ENCODE results near the gene COPS4.
"Not testable (repeated sequence)": the region's sequence is repeated elsewhere in the genome, so short reads cannot be mapped to it uniquely, and the experiment has no call there.

The COPS4 gene

DNA sequence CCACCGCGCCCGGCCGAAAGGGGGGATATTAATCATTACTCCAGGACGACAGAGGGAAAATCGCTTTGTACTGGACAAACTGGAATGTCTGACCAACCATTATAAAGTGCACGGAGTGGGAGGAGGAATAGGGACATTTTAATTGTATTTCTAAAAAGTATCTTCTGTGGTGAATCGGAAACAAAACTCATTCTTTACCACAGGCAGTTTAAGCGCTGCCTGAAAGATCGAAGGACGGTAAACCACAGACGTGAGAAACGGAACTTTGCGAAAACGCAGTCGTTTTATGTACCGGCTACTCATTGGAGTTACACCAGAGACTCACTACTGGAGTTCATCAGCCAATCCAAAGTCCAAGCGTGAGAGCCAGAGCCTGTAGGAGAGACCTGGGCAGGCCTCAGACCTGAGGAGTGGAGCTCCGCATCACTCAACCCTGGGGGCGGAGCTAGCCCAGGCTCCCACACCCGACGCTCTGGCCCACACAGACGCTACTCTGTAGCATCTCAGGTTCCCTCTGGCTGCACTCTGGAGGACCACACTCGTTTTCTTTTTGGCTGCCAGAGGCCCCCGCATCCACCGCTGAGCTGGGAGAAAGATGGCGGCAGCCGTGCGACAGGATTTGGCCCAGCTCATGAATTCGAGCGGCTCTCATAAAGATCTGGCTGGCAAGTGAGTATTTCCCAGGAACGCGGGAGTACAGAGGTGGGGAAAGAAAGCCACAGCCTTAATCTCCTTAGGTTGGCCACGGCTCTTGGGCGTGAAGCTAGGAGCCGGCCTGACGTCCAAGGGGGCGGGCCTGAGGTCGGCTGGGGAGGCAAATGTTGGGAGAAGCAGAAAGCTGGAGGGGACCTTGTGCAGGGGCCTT is at the start of gene COPS4:
Gene COPS4 (plus strand): TSS at position 554 of the 865 bp plus-strand sequence. CDS start 42 bp downstream, at position 596.
- peak; percentile 82 to 89 (median 89) for DNase-seq (ENCODE audit: low read depth in 3 of 3, low spot score in 1 of 3)

DNA sequence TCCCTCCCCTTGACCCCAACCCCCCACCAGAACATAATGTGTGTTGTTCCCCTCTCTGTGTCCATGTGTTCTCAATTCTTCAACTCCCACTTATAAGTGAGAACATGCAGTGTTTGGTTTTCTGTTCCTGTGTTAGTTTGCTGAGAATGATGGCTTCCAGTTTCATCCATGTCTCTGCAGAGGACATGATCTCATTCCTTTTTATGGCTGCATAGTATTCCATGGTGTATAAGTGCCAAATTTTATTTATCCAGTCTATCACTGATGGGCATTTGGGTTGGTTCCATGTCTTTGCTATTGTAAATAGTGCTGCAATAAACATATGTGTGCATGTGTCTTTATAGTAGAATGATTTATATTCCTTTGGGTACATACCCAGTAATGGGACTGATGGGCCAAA is 47.5 kb upstream of the COPS4 start:
- DNase-seq (ENCODE audit: low read depth in 3 of 3, low spot score in 1 of 3) = not testable (repeated sequence)

DNA sequence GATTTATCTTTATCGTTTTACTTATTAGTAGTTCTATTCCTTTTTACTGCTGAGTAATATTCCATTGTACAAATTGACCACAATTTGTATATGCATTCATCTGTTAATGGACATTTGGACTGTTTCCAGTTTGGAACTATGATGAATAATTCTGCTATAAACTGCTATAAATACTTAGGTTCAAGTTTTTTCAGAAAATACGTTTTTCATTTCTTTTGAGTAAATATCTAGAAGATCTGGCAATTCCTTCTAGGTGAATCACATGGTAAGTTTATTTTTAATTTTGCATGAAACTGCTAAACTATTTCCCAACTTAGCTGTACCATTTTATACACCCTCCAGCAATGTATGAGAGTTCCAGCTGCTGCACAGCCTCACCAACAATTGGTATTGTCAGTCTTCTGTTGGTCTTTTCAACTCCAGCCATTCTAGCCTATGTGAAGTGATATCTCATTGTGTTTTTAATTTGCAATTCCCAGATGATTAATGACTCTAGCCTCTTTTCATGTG is 46.6 kb upstream of the COPS4 start:
- DNase-seq (ENCODE audit: low read depth in 3 of 3, low spot score in 1 of 3) = no peak

DNA sequence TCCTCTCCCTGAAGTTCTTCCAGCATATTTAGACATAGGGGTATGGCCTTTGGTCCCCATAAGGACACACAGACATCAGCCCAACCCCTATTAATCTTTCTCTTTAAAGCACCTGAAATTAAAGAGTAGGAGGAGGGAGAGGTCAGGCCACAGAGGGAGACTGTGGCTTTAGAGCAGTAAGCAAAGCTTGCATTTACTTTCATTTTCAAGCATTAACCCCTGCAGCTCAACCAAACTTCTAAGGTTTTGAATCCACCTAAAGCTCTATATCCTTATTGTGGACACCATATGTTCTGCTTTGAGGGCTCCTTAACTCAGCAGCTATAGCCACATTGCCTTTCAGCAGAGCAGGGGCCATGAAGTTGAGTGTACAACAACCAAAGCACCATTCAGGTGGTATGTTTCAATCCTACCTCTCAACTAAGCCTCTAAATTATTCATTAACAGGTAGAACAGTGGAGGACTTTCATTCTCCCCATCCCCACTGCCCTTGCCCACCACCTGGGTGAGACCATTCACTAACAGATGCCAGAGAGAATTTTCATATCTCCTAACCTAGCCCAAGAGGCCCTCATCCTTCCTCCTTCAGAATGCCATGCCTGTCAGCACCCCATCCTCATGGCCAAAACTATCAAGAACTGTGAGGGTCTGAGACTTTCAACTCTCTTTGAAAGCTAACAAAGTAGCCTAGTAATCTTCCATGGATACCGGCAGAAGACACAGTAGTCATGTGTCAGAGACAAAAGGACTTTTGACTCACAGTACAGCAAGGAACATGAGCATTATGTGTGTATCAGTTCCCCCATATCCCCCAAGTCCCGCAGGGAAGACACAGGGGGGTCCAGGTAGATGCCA is 45.2 kb upstream of the COPS4 start:
- DNase-seq (ENCODE audit: low read depth in 3 of 3, low spot score in 1 of 3) = no peak

DNA sequence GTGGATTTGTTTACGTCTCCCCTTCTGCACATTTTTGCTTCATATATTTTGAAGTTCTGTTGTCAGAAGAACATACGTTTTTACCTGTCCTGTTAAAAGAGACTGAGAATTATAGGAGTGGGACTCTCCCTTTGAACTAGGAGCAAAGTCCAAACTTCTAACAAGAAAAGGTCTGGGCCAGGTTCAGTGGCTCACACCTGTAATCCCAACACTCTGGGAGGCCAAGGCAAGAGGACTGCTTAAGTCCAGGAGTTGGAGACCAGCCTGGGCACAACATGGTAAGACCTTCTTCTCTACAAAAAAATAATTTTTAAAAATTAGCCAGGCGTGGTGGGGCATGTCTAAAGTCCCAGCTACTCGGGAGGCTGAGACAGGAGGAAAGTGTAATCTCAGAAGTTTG is 40.1 kb upstream of the COPS4 start:
- DNase-seq (ENCODE audit: low read depth in 3 of 3, low spot score in 1 of 3) = no peak

DNA sequence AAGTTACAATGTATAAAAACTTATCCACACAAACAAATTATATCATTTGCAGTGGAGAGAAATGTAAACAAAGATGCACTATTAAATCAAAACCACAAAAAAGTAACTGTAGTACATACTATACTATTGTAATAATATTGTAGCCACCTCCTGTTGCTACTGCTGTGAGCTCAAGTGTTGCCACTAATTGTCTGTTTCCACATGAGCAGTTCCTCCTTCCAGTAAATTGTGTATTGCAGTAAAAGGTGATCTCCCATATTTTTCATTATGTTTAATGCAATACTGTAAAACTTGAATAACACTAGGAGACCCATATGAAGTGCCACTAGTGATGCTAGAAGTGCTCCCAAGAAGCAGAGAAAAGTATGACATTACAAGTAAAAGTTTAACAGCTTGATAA is 36.1 kb upstream of the COPS4 start:
- DNase-seq (ENCODE audit: low read depth in 3 of 3, low spot score in 1 of 3) = no peak

DNA sequence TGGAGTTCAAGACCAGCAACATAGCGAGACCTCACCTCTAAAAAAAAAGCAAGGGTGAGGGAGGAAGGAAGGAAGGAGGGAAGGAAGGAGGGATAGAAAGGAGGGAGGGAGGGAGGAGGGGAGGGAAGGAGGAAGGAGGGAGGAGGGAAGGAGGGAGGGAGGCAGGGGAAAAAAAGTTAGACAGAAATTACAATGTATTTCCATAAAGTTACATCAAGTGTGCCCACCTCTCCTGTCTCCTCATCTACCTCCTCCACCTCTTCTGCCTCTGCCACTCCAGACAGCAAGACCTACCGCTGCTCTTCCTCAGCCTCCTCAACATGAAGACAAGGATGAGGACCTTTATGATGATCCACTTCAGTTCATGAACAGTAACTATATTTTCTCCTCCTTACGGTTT is 32.7 kb upstream of the COPS4 start:
- no peak for DNase-seq (ENCODE audit: low read depth in 3 of 3, low spot score in 1 of 3)

DNA sequence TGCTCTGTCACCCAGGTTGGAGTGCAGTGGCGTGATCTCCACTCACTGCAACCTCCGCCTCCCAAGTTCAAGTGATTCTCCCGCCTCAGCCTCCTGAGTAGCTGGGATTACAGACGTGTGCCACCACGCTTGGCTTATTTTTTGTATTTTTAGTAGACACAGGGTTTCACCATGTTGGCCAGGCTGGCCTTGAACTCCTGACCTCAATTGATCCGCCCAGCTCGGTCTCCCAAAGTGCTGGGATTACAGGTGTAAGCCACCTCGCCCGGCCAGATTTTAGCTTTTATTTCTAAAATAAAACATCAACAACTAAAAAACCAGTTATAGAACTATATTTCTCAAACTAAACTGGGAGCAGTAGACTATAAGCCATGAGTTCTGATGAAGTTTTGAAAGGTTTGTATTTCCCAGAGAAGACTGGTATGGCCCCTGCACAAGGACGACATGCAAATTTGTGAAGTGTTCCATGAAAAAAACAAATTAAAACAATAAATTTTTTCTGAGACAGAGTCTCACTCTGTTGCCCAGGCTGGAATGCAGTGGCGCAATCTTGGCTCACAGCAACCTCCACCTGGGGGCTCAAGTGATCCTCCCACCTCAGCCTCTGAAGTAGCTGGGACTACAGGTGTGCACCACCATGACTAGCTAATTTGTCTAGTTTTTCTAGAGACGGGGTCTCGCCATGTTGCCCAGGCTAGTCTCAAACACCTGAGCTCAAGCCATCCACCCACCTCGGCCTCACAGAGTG is 31.8 kb upstream of the COPS4 start:
- DNase-seq (ENCODE audit: low read depth in 3 of 3, low spot score in 1 of 3) = not testable (repeated sequence)

DNA sequence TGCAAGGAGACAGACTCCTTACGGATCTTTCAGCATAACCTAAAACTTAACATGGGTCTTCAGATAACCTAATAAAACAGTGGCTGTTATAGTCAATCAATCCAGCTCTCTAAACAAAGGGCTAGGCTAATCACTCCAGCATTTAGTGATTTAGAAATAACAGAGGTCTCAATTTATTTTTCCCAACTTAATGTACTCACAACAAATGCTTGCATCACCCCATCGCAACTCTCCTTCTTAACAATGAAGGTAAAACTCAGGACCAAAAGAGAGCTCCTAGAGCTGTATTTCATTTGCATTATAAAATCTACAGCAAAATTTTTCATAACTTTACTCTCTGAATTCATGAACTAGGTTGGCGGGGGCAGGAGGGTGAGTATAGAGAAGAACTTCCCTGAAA is 25.5 kb upstream of the COPS4 start:
- DNase-seq (ENCODE audit: low read depth in 3 of 3, low spot score in 1 of 3) = no peak

DNA sequence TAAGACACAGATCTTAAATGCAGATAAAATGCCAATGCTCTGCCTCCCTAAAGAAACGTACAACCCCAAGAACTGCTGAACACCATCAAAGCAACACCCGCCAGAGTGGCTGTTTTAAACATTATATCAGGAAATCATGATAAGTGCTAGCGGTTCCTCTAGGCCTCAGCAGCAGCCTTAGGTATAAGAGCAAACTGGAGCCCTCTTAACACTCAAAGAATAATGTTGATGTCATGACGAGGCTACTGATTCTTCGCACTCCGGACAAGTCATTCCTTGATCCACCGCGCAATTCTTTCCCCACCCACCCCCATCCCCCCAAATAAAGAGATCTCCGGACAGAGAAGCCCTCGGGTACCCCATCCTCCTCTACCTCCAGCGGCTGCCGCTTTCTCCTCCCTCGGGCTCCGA is 24.9 kb upstream of the COPS4 start:
- no peak for DNase-seq (ENCODE audit: low read depth in 3 of 3, low spot score in 1 of 3)

DNA sequence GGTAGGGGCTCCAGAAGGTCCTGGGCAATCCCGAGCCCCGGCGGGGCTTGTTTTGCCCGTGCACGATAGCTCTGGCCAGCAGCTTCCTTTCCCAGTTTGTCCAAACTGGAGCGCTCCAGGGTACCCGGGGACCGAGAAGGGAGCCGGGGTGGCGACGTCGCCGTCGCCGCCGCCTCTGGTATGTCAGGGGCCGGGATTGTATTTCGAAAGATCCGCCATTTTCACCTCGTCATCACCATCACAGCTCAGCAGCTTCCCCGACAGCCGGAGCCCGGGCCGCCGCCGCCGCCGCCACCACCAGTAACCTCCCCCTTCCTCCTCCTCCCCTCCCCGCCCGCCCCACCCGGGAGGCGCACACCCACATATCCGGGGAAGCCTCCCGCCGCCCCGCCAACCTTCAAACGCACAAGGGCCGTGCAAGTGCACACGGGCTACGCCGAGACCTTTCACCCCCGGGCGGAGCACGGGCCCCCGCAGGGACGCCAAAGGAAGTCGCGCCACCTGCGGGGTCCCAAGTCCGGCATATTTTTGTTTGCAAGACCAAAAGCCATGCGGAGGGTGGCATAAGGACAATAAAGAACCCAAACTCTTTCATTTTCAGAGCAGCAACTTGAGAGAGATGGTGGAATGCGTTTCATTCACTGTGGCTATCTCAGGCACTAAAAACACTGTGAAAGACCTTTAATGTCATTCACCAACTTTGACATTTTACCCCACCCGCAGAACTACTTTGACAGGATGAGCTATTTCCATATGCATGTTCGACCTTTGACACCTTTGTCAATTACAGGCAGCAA is 24.3 kb upstream of the COPS4 start, which contains the start of gene LIN54:
Gene LIN54 (minus strand): TSS at position 302 of the 797 bp plus-strand sequence. CDS start 25,979 bp downstream, outside the sequence.
- peak; percentile 63 to 71 (median 69) for DNase-seq (ENCODE audit: low read depth in 3 of 3, low spot score in 1 of 3)

DNA sequence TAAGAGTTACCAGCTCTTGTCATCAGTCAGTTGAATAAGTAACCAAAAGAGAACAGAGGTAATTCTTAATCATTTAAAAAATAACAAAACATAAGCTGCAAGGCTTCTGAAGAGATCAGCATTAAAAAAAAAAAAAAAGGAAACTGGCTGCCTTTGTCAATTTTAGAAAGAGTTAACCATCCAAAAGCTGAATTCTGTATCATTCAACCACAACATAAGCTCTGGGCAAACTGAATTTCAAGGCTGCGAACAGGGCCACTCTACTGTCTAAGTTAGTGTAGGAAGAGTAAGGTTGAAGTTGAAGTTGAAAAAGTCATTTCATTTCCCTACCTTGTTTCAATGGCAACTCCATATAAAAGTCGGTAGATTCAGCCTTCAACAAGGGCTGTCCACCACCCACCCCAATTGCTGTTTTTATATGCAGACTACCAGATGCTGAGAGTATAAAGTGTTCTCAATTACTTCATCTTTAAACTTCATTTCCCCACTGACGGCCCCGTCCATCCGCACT is 23.2 kb upstream of the COPS4 start:
- no peak for DNase-seq (ENCODE audit: low read depth in 3 of 3, low spot score in 1 of 3)

DNA sequence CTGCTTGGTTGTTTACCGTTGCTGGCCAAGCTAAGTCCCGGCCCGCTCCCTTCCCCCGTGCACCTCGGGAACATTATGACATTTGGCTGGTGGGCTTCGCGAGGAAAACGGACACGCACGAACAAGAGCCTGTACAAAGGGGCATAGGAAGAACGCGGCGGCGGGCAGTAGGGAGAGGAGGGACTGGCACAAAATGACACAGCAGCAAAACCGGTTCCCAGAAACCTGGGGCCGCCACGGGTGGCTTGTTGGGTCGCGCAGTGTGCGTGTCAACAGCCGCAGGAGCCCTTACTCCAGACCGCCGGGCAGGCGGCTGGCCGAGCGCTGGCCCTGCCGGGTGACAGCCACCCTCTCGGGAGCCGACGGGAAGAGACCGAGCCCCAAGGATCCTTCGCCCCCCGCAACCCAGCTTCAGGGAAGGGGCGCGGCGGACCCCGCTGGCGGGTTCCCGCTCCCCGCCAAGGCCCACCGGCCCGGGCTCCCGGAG is 22.7 kb upstream of the COPS4 start:
- DNase-seq (ENCODE audit: low read depth in 3 of 3, low spot score in 1 of 3) = peak in 1 of 3 donors; percentile 21

DNA sequence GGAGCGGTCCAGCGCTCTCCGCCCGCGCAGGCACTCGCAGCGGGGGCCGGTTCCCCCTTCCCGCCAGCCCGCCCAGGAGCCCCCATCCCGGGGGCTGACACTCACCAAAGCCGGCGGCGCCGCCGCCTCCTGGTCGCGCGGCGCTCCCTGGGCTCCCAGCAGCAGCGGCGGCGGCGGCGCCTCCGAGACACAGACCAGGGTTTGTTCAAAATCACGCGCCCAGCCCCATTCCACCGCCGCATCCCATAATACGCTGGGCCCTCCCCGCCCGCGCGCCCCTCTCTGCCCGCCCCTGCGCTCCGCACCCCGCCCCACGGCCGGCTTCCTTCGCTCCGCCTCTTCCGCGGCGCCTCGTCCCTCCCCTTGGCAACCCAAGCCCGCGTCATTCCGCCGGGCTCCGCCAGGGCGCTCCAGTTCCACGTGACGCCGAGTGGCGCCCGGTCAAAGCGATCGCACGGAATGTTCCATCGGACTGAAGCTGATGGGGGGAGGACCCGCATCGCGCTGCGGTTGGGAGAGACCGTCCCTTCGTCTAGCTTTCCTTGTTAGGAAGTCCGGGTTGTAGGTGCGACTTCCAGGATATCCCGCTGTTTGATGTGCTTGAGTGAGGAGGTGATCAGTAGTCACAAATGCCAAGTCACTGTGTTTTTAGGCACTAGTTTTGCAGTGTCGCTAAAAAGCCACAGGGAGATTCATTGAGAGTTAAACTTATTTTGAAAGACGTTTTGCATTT is 22.1 kb upstream of the COPS4 start:
- DNase-seq (ENCODE audit: low read depth in 3 of 3, low spot score in 1 of 3) = peak; percentile 88 to 96 (median 94)

DNA sequence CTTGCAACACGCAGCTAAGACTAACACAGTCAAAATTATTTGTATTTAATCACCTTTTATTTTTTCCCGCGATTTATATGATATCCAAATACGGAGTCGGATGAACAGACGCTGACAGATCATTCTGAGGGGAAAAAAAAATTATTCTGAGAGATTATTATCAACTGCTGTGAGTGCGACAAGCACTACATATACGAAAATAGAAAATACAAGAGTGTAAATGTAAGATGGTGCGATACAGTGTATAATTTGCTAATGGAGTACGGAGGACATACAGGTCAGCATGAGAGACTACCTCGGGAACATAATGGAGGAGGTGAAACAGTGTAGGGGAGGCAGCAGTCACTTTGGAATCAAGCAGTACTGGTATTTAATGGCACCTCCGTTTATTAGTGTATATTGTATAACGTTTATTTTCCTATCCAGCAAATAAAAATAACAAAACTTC is 21.5 kb upstream of the COPS4 start:
- no peak for DNase-seq (ENCODE audit: low read depth in 3 of 3, low spot score in 1 of 3)

DNA sequence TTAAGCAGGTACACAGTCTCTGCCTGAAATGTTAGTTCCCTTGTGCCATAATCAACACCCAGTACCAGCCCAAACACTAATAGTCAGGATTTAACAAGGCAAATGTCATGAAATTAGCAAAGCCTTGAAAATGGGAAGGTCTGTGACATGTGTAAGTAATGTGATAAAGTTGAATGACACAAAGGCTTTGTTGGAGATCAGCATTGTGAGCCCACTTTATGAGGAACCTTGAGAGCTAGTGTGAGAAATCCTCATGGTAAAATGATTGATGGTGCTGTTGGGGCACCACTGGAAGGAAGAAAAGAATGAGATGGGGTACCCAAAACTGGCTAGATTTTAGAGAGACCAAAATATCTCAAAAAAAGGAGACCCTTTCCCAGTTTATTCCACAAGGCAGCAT is 21.1 kb upstream of the COPS4 start:
- no peak for DNase-seq (ENCODE audit: low read depth in 3 of 3, low spot score in 1 of 3)

DNA sequence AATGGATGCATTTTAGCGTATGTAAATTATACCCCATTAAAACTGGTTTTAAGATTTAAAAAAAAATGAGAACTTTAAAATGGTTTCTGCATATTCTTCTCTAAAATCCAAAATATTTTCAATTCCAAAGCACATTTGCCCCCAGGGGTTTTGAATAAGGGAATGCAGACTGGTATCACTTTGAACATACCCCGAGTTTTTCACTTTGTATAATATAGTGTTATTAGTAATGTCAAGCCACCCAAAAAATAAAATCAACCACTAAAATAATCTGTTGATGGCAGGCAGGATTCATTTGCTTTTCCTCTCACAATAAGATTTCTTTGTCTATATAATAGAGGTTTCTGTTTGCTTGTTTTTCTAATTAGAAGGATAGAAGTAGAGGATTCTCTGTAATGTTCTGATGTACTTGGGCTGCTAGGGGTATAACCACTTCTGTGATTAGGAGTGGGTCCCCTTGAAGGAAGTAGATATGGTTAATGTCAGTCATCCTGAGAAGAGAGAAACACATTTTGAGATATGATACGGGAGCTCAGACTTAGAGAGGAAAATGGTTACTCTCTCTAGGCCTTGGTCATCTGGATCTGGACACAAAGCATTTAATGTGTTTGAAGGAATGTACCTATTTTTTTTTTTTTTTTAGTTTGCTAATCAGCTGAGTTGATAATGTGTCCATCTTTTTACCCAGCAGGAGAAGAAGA is 15.0 kb upstream of the COPS4 start:
- no peak for DNase-seq (ENCODE audit: low read depth in 3 of 3, low spot score in 1 of 3)

DNA sequence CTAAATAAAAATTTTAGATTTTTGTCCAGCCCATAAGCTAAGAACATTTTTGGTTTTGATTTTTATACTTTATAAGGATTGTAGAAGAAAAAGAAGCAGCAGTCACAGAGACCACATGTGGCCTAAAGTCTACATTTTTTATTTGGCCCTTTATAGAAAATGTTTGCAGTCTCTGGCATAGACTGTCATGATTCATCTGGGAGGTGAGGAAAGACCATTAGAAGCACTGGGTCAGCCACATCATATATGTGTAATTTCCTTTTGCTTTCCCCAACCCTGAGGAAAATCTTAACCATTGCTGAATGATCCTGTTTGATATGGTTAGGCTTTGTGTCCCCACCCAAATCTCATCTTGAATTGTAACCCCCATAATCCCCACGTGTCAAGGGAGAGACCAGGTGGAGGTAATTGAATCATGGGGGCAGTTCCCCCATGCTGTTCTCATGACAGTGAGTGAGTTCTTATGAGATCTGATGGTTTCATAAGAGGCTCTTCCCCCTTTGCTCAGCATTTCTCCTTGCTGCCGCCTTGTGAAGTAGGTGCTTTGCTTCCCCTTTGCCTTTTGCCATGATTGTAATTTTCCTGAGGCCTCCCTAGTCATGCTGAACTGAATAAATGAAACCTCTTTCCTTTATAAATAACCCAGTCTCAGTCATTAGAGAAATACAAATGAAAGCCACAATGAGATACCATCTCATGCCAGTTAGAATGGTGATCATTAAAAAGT is 12.1 kb upstream of the COPS4 start:
- DNase-seq (ENCODE audit: low read depth in 3 of 3, low spot score in 1 of 3) = no peak
